ENCODE results near the gene NAAA. TPM values are rescaled to one million over a fixed set of nuclear protein-coding genes. Genes with fewer than 3 reads are reported as not detected.

The NAAA gene
- total RNA-seq, 1 donor from 2014 or later, result 15.0 TPM

GRCh38 chr4:75878246-75878756, 62.5 kb downstream of the NAAA start:
- H3K36me3 Mint-ChIP-seq (ENCODE audit: unreplicated experiment), result no peaks in the 10 kb centered on the region
- no peak overlapping the region for H3K27ac Mint-ChIP-seq (ENCODE audit: unreplicated experiment)
- H3K27me3 Mint-ChIP-seq (ENCODE audit: unreplicated experiment), result peaks cover 43% of the 10 kb centered on the region
- H3K9me3 Mint-ChIP-seq (ENCODE audit: unreplicated experiment), result no peaks in the 10 kb centered on the region
- TF ChIP-seq, protein P1, sequence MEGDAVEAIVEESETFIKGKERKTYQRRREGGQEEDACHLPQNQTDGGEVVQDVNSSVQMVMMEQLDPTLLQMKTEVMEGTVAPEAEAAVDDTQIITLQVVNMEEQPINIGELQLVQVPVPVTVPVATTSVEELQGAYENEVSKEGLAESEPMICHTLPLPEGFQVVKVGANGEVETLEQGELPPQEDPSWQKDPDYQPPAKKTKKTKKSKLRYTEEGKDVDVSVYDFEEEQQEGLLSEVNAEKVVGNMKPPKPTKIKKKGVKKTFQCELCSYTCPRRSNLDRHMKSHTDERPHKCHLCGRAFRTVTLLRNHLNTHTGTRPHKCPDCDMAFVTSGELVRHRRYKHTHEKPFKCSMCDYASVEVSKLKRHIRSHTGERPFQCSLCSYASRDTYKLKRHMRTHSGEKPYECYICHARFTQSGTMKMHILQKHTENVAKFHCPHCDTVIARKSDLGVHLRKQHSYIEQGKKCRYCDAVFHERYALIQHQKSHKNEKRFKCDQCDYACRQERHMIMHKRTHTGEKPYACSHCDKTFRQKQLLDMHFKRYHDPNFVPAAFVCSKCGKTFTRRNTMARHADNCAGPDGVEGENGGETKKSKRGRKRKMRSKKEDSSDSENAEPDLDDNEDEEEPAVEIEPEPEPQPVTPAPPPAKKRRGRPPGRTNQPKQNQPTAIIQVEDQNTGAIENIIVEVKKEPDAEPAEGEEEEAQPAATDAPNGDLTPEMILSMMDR (IDR thresholded peaks at IDR 0.05), result no peak
- no peak overlapping the region for H3K4me3 Mint-ChIP-seq (ENCODE audit: unreplicated experiment)
- no peaks in the 10 kb centered on the region for H3K4me1 Mint-ChIP-seq (ENCODE audit: unreplicated experiment)
- no peak for DNase-seq (ENCODE audit: extremely low spot score, unreplicated experiment)

DNA sequence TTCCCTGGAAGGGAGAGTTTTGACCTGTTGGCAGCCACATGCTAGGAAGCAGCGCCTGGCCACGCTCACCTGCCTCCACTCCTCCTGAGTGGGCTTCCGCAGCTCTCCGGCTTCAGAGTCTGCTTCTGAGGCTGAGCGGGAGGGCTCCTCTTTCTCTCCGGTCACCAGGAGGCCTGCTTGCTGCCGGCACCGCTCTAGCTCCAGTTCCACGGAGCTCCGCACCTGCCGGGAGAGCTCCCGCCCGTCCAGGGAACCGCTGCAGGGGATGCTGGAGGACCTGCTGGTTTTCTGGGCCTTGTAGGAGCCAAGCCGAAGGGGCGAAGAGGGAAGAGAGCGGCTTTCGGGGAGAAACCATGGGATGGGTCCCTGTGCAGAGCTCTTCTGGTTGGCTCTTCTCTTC, 64.6 kb downstream of the NAAA start:
- no peaks in the 10 kb centered on the region for H3K9me3 Mint-ChIP-seq (ENCODE audit: unreplicated experiment)
- TF ChIP-seq, protein P1 (IDR thresholded peaks at IDR 0.05), result no peak
- no peak for DNase-seq (ENCODE audit: extremely low spot score, unreplicated experiment)
- no peak overlapping the region for H3K27ac Mint-ChIP-seq (ENCODE audit: unreplicated experiment)
- peaks cover 45% of the 10 kb centered on the region for H3K27me3 Mint-ChIP-seq (ENCODE audit: unreplicated experiment)
- H3K4me3 Mint-ChIP-seq (ENCODE audit: unreplicated experiment), result no peak overlapping the region
- no peaks in the 10 kb centered on the region for H3K4me1 Mint-ChIP-seq (ENCODE audit: unreplicated experiment)
- H3K36me3 Mint-ChIP-seq (ENCODE audit: unreplicated experiment), result no peaks in the 10 kb centered on the region

GRCh38 chr4:75869100-75869499, 71.7 kb downstream of the NAAA start:
- no peak overlapping the region for H3K4me3 Mint-ChIP-seq (ENCODE audit: unreplicated experiment)
- no peak for DNase-seq (ENCODE audit: extremely low spot score, unreplicated experiment)
- no peaks in the 10 kb centered on the region for H3K4me1 Mint-ChIP-seq (ENCODE audit: unreplicated experiment)
- TF ChIP-seq, protein P1 (IDR thresholded peaks at IDR 0.05), result no peak
- H3K9me3 Mint-ChIP-seq (ENCODE audit: unreplicated experiment), result no peaks in the 10 kb centered on the region
- H3K27ac Mint-ChIP-seq (ENCODE audit: unreplicated experiment), result no peak overlapping the region
- peaks cover 39% of the 10 kb centered on the region for H3K27me3 Mint-ChIP-seq (ENCODE audit: unreplicated experiment)
- no peaks in the 10 kb centered on the region for H3K36me3 Mint-ChIP-seq (ENCODE audit: unreplicated experiment)

DNA sequence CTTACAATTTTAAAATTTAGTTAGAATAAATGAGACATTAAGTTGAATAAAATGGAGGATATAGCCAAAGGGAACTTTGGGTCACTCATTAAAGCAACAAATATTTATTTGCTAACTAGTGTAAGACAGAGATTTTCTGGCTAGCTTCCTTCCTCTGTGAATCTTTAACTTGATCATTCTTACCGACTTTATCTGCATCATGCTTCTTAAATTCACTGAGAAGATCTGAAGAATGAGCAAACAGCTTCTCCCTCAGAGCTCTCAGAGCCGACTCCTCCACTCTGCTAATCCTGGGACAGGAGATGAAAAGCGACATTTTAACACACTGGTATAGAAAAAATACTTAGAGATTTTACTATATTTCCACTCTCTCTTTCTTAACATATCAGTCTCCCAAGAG, 73.7 kb downstream of the NAAA start:
- TF ChIP-seq, protein P1 (IDR thresholded peaks at IDR 0.05), result no peak
- Mint-ChIP-seq H3K27ac (ENCODE audit: unreplicated experiment) (no peak overlapping the region), H3K4me1 (ENCODE audit: unreplicated experiment) (no peaks in the 10 kb centered on the region), H3K4me3 (ENCODE audit: unreplicated experiment) (no peak overlapping the region), H3K27me3 (ENCODE audit: unreplicated experiment) (peaks cover 50% of the 10 kb centered on the region), H3K36me3 (ENCODE audit: unreplicated experiment) (no peaks in the 10 kb centered on the region), H3K9me3 (ENCODE audit: unreplicated experiment) (no peaks in the 10 kb centered on the region)
- no peak for DNase-seq (ENCODE audit: extremely low spot score, unreplicated experiment)

Other genes with a start within 250 kb of the NAAA start
- gene USO1, start 216.4 kb downstream of the NAAA start, total RNA-seq, result 67.6 and 69.6 TPM in 2 replicates
- gene PPEF2, start 38.6 kb downstream of the NAAA start, total RNA-seq, result not detected in 2 replicates
- gene SDAD1, start 49.9 kb upstream of the NAAA start, total RNA-seq, result 38.9 and 43.0 TPM in 2 replicates
- not detected in 2 replicates for gene CXCL9, start 66.5 kb upstream of the NAAA start, total RNA-seq
- not detected in 2 replicates for gene CXCL10, start 82.5 kb upstream of the NAAA start, total RNA-seq
- not detected in 2 replicates for gene CXCL11, start 95.1 kb upstream of the NAAA start, total RNA-seq
- gene ART3, start 133.7 kb upstream of the NAAA start, total RNA-seq, result not detected in 2 replicates
- gene NUP54, start 207.4 kb upstream of the NAAA start, total RNA-seq, result 36.7 and 37.8 TPM in 2 replicates

Measured in osteocyte (in vitro differentiated cells).